Prostate gland (tissue), 2 donors: ENCODE results near the gene AEN. TPM values are rescaled to one million over a fixed set of nuclear protein-coding genes. Genes with fewer than 3 reads are reported as not detected.

Source experiments
- DNase-seq: peaks from one replicate; pipeline ENCODE4 v3.0.0-alpha.2; 2019; ENCODE audit warnings: low spot score
- H3K27ac ChIP-seq, 2 donors: fragments of 200-600 bp; sonication (generic); 2 replicates each; pipeline ENCODE4 v1.5.1; 2017 to 2019
- H3K27me3 ChIP-seq: fragments of 200-600 bp; sonication (generic); replicated peaks from 2 replicates; pipeline ENCODE4 v1.5.1; 2019; ENCODE audit not compliant: insufficient read depth
- H3K36me3 ChIP-seq, 2 donors: fragments of 200-600 bp; sonication (generic); 1 replicate in 1 of 2; 2 replicates in 1 of 2; pipeline versions ENCODE4 v1.5.1 to v1.8.1; 2017 to 2019
- H3K4me1 ChIP-seq: fragments of 200-600 bp; sonication (generic); replicated peaks from 2 replicates; pipeline ENCODE4 v1.5.1; 2019
- H3K4me3 ChIP-seq, 2 donors: fragments of 200-600 bp; sonication (generic); 2 replicates each; pipeline ENCODE4 v1.5.1; 2017 to 2019
- H3K9me3 ChIP-seq: fragments of 200-600 bp; sonication (generic); 2 replicates; pipeline ENCODE4 v1.5.1; 2017
- CTCF ChIP-seq, 4 experiments: fragments of 200-600 bp in 2 of 4; fragments of 450-650 bp in 2 of 4; sonication (generic) in 2 of 4; IDR thresholded peaks; 1 replicate in 3 of 4; 2 replicates in 1 of 4; pipeline ENCODE4 v1.5.1; 2016 to 2019; ENCODE audit warnings: antibody characterized with exemption in 4 of 4, mild to moderate bottlenecking in 2 of 4, moderate library complexity in 2 of 4
- POLR2A ChIP-seq: fragments of 450-650 bp; IDR thresholded peaks from one replicate; pipeline ENCODE4 v1.6.1; 2016; ENCODE audit warnings: antibody characterized with exemption, mild to moderate bottlenecking
- POLR2AphosphoS5 ChIP-seq: sonication (generic); formaldehyde crosslinking; IDR thresholded peaks from one replicate; pipeline ENCODE4 v1.6.1; 2017; ENCODE audit warnings: antibody characterized with exemption
- WGBS: methylation state at CpG from one replicate; pipeline ENCODE4 v1.1.5; 2018; 5-methylcytosine and 5-hydroxymethylcytosine counted together
- intact Hi-C: fragments of 100-400 bp; cut with DNase I; formaldehyde crosslinking; loops from one replicate; pipeline ENCODE4 v1.14.2; 2022
- total RNA-seq, 2 donors: library from RNA; depleted of rRNA; stranded (reverse); fragments of >200 nt; gene quantifications; one replicate each; pipeline ENCODE4 v1.1.0, GENCODE V29; 2016

Gene AEN
- total RNA-seq, 2 donors from 2014 or later: 20.4 to 30.4 TPM

- H3K27ac ChIP-seq: no peak overlapping the region
- H3K9me3 ChIP-seq: no peaks in the 10 kb centered on the region
- intact Hi-C loops: loop anchor here (5.0 kb wide), 1 partner anchor 177 kb away; no protein-coding TSS in a partner anchor
- H3K4me3 ChIP-seq: no peak overlapping the region
- WGBS: 84% methylated on average over 14 of the region's 14 CpGs
- H3K4me1 ChIP-seq: no peaks in the 10 kb centered on the region
- no peak for TF ChIP-seq POLR2AphosphoS5
- no peak for TF ChIP-seq POLR2A
- TF ChIP-seq CTCF (IDR thresholded peaks at IDR 0.05): no peak
- no peak for DNase-seq
- H3K27me3 ChIP-seq: no peaks in the 10 kb centered on the region
- no peaks in the 10 kb centered on the region for H3K36me3 ChIP-seq
These were observed 34.0 kb downstream of the AEN start for GRCh38 chr15:88655103-88655553.

DNA sequence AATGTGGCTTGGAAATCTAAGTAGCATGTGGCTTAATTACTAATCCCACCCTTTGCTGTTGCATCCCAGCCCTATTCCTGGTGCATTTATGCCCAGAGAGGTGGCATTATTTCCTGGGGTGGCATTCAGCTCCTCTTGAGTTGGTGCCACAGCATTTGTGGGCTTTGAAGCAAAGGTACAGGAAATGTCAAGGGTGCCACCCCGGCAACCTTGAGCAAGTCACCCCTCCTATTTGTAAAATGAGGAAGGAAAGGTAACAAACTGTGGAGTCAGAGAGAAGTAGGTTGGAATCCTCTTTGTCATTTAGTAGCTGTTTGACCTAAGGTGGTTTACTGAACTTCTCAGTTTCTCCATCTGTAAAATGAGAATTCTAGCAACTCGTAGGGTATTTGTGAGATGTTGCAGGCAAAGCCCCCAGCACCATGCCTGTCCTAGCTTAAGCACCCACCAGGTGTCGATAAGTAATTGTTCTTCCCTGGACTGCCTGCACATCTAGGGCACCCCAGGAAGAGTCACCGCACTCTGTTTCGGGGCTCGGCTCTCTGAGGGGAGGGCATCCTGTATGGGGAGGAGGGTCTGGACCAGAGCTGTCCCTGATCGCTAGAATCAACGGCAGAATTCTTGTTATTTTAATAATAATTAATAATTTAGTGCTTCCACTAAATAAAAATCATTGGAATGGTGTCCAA lies 34.8 kb downstream of the AEN start:
- no peaks in the 10 kb centered on the region for H3K36me3 ChIP-seq
- intact Hi-C loops: loop anchor here (5.0 kb wide), 1 partner anchor 176 kb away; no protein-coding TSS in a partner anchor
- no peak overlapping the region for H3K27ac ChIP-seq
- no peaks in the 10 kb centered on the region for H3K4me1 ChIP-seq
- H3K4me3 ChIP-seq: no peak overlapping the region
- DNase-seq: no peak
- 86% methylated on average over 8 of the region's 8 CpGs for WGBS
- no peaks in the 10 kb centered on the region for H3K9me3 ChIP-seq
- no peak for TF ChIP-seq POLR2A
- no peak for TF ChIP-seq CTCF (IDR thresholded peaks at IDR 0.05)
- no peak for TF ChIP-seq POLR2AphosphoS5
- no peaks in the 10 kb centered on the region for H3K27me3 ChIP-seq

- Histone ChIP-seq H3K36me3 (no peaks in the 10 kb centered on the region), H3K4me3 (no peak overlapping the region), H3K4me1 (no peaks in the 10 kb centered on the region), H3K27me3 (no peaks in the 10 kb centered on the region), H3K9me3 (no peaks in the 10 kb centered on the region), H3K27ac (no peak overlapping the region)
- no peak for DNase-seq
- TF ChIP-seq CTCF (IDR thresholded peaks at IDR 0.05) (no peak), POLR2AphosphoS5 (no peak), POLR2A (no peak)
- 84% methylated on average over 10 of the region's 10 CpGs for WGBS
- intact Hi-C loops: loop anchor here (5.0 kb wide), 1 partner anchor 176 kb away; no protein-coding TSS in a partner anchor
These were observed 35.7 kb downstream of the AEN start for GRCh38 chr15:88656760-88657221.

DNA sequence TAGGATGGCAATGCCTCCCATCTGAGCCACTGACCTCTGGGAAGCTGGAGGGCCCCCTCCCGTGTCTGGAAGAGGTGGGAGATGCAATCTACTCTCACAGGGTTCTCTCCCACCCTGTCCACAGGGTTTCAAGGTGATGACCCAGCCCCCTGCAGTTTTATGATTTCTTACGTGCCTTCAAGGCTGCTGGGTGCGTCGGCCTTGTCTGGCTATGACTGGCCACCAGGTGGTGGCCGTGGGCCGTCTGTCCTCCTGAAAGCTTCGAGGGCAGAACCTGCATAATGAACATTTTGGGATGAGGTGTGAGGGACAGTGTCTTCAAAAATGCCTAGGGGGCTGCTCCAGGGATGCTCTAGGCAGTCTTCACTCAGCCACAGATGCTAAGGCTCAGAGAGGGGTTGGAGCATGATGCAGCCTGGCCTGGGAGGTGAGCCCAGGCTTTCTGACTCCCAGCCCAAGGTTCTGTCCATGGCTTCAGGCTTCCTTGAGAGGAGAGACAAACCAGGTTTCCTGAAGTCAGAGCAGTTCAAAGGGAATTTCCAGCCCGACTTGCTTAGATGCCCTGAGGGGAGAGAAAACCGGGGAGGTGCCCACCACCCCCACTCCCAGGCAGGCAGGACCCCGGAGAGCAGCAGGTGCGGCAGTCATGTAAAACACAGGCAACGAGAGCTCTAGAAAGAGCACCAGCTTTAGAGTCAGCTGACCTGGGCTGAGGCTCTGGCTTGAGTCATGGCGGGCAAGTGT lies 36.4 kb downstream of the AEN start:
- intact Hi-C loops: loop anchor here (5.0 kb wide), 1 partner anchor 175 kb away; no protein-coding TSS in a partner anchor
- Histone ChIP-seq H3K4me3 (no peak overlapping the region), H3K36me3 (no peaks in the 10 kb centered on the region), H3K9me3 (no peaks in the 10 kb centered on the region), H3K4me1 (no peaks in the 10 kb centered on the region), H3K27ac (no peak overlapping the region), H3K27me3 (no peaks in the 10 kb centered on the region)
- DNase-seq: no peak
- WGBS: 30% methylated on average over 13 of the region's 13 CpGs
- no peak for TF ChIP-seq POLR2AphosphoS5
- TF ChIP-seq CTCF (IDR thresholded peaks at IDR 0.05): peak in 3 of 4 experiments; percentile 38 to 68 (median 56)
- TF ChIP-seq POLR2A: no peak
